Esophagus muscularis mucosa (tissue), 3 donors: ENCODE data around the gene NTM.

Source experiments
- CTCF ChIP-seq, 3 experiments: fragments of 200-600 bp in 2 of 3; fragments of 450-650 bp in 1 of 3; sonication (generic) in 2 of 3; IDR thresholded peaks; one replicate each; pipeline ENCODE4 v1.5.1; 2017 to 2019; ENCODE audit warnings: antibody characterized with exemption in 3 of 3, mild to moderate bottlenecking in 2 of 3, moderate library complexity in 1 of 3
- POLR2AphosphoS5 ChIP-seq, 2 donors: sonication (generic); formaldehyde crosslinking; IDR thresholded peaks; one replicate each; pipeline ENCODE4 v1.6.1; 2017; ENCODE audit warnings: antibody characterized with exemption in 2 of 2

- TF ChIP-seq CTCF (IDR thresholded peaks at IDR 0.05) (no peak), POLR2AphosphoS5 (IDR thresholded peaks at IDR 0.05) (no peak)
Observed at GRCh38 chr11:131428853-131429252, 58.4 kb downstream of the NTM start.
